Measurements from ENCODE around the gene SMPD4.
"Not testable (repeated sequence)": the region's sequence is repeated elsewhere in the genome, so short reads cannot be mapped to it uniquely, and the experiment has no call there.

DNA sequence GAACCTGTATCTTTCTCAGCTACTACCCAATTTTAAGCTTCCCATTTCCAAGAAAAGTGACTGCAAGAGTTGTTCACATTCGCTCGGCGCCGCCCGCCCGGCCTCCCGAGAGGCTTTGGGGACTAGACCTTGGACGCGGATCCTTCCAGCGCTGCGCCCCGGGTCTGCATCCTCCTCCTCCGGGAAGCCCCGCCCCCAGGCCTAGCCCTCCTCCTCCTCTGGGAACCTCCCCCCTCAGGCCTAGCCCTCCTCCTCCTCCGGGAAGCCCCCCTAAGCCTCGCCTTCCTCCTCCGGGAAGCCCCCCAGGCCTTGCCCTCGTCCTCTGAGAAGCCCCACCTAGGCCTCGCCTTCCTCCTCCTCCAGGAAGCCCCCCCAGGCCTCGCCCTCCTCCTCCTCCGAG lies 46.6 kb upstream of the SMPD4 start:
- not testable (repeated sequence) for TF ChIP-seq CTCF (IDR thresholded peaks at IDR 0.05; ENCODE audit: low read length); EZH2 (IDR thresholded peaks at IDR 0.05; ENCODE audit: borderline replicate concordance, low read length)
